OCI-LY1 (cell line): ENCODE results near the gene ANP32A.

Source experiments
- EZH2 ChIP-seq: fragments of 200-600 bp; sonication (generic), shearing (Covaris generic); IDR thresholded peaks from 2 replicates; pipeline ENCODE4 v1.8.0; 2017; ENCODE audit warnings: borderline replicate concordance, mixed run types, mild to moderate bottlenecking, antibody characterized with exemption, low read length, moderate library complexity, mixed read lengths
- TF ChIP-seq, protein P1 (sequence below): fragments of 200-600 bp; sonication (generic), shearing (Covaris generic); IDR thresholded peaks from 2 replicates; pipeline ENCODE4 v1.5.1; 2017; ENCODE audit warnings: mild to moderate bottlenecking, antibody characterized with exemption, low read length, moderate library complexity, mixed read lengths

DNA sequence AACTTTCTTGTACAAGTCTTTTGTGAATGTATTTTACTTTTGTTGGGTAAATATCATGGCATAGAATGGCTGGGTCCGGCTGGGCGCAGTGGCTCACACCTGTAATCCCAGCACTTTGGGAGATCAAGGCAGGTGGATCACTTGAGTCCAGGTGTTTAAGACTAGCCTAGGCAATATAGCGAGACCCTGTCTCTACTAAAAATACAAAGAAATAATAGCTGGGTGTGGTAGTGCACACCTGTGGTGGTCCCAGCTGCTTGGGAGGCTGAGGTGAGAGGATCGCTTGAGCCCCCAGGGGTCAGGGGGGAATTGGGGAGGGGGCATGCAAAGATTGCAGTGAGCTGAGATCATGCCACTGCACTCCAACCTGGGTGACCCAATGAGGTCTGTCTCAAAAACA, 52.9 kb downstream of the ANP32A start:
- no peak for TF ChIP-seq EZH2
- TF ChIP-seq, protein P1, sequence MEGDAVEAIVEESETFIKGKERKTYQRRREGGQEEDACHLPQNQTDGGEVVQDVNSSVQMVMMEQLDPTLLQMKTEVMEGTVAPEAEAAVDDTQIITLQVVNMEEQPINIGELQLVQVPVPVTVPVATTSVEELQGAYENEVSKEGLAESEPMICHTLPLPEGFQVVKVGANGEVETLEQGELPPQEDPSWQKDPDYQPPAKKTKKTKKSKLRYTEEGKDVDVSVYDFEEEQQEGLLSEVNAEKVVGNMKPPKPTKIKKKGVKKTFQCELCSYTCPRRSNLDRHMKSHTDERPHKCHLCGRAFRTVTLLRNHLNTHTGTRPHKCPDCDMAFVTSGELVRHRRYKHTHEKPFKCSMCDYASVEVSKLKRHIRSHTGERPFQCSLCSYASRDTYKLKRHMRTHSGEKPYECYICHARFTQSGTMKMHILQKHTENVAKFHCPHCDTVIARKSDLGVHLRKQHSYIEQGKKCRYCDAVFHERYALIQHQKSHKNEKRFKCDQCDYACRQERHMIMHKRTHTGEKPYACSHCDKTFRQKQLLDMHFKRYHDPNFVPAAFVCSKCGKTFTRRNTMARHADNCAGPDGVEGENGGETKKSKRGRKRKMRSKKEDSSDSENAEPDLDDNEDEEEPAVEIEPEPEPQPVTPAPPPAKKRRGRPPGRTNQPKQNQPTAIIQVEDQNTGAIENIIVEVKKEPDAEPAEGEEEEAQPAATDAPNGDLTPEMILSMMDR = no peak
